ENCODE measurements around the gene SNCG.

SNCG gene

GRCh38 chr10:86960003-86960862, 1.8 kb downstream of the SNCG start:
- Histone ChIP-seq H3K4me1 (ENCODE audit: control insufficient read depth in 5 of 5, insufficient read depth in 5 of 5, low read length in 5 of 5) (peaks cover 14 to 75% (median 62%) of the 10 kb centered on the region in 5 donors), H3K9me3 (ENCODE audit: control insufficient read depth in 5 of 5, low read length in 5 of 5) (no peaks in the 10 kb centered on the region), H3K27ac (ENCODE audit: low read depth, low read length) (peak overlapping the region; percentile 99), H3K4me3 (ENCODE audit: low read depth in 1 of 5, low read length in 5 of 5) (peak overlapping the region in 4 of 5 donors; percentile 17 to 80 (median 48)), H3K9ac (ENCODE audit: low read length in 5 of 5) (peak overlapping the region in 4 of 5 donors; percentile 49 to 71 (median 58)), H3K36me3 (ENCODE audit: control insufficient read depth in 5 of 5, insufficient read depth in 5 of 5, low read length in 5 of 5) (peaks cover 0 to 21% (median 8%) of the 10 kb centered on the region in 5 donors), H3K27me3 (ENCODE audit: control insufficient read depth in 5 of 5, insufficient read depth in 4 of 5, low read length in 5 of 5) (no peaks in the 10 kb centered on the region)

DNA sequence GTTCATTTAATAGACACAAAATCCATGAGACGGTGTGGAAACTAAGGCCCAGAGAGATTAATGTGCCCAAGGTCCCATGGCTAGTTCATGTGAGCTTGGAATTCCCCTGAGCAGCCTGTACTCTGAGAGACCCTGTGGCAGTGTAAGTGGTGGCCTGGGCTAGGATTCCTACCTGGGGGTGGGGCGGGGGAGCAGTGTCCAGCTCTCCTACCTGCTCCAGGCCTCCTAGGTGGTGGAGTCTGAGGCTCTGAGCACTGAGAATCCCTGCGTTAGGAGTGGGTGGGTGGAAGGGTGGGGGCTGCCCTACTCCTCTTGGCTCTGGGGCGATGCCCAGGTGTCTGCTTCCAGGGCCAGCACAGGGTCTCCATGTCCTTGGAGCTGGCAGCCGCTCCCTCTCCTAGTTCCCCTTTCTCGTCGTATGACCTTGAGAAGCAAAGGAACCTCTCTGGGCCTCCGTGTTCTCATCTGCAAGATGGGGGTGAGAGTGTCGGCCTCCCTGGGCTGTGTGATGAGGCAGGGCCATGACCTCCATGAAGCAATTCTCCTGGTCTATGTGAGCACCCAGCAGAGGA, 2.5 kb downstream of the SNCG start:
- H3K36me3 ChIP-seq (ENCODE audit: control insufficient read depth in 5 of 5, insufficient read depth in 5 of 5, low read length in 5 of 5) = peaks cover 0 to 21% (median 8%) of the 10 kb centered on the region in 5 donors
- peak overlapping the region in 2 of 5 donors; percentile 1 to 80 for H3K4me3 ChIP-seq (ENCODE audit: low read depth in 1 of 5, low read length in 5 of 5)
- H3K9ac ChIP-seq (ENCODE audit: low read length in 5 of 5) = no peak overlapping the region
- no peaks in the 10 kb centered on the region for H3K27me3 ChIP-seq (ENCODE audit: control insufficient read depth in 5 of 5, insufficient read depth in 4 of 5, low read length in 5 of 5)
- peaks cover 12 to 73% (median 60%) of the 10 kb centered on the region in 5 donors for H3K4me1 ChIP-seq (ENCODE audit: control insufficient read depth in 5 of 5, insufficient read depth in 5 of 5, low read length in 5 of 5)
- H3K27ac ChIP-seq (ENCODE audit: low read depth, low read length) = no peak overlapping the region
- no peaks in the 10 kb centered on the region for H3K9me3 ChIP-seq (ENCODE audit: control insufficient read depth in 5 of 5, low read length in 5 of 5)

GRCh38 chr10:86961481-86962091, 3.2 kb downstream of the SNCG start:
- Histone ChIP-seq H3K36me3 (ENCODE audit: control insufficient read depth in 5 of 5, insufficient read depth in 5 of 5, low read length in 5 of 5) (peaks cover 0 to 21% (median 8%) of the 10 kb centered on the region in 5 donors), H3K9ac (ENCODE audit: low read length in 5 of 5) (no peak overlapping the region), H3K4me3 (ENCODE audit: low read depth in 1 of 5, low read length in 5 of 5) (no peak overlapping the region), H3K27ac (ENCODE audit: low read depth, low read length) (no peak overlapping the region), H3K4me1 (ENCODE audit: control insufficient read depth in 5 of 5, insufficient read depth in 5 of 5, low read length in 5 of 5) (peaks cover 14 to 73% (median 64%) of the 10 kb centered on the region in 5 donors), H3K27me3 (ENCODE audit: control insufficient read depth in 5 of 5, insufficient read depth in 4 of 5, low read length in 5 of 5) (no peaks in the 10 kb centered on the region), H3K9me3 (ENCODE audit: control insufficient read depth in 5 of 5, low read length in 5 of 5) (no peaks in the 10 kb centered on the region)

GRCh38 chr10:86962136-86962980, 4.0 kb downstream of the SNCG start:
- no peak overlapping the region for H3K27ac ChIP-seq (ENCODE audit: low read depth, low read length)
- no peaks in the 10 kb centered on the region for H3K27me3 ChIP-seq (ENCODE audit: control insufficient read depth in 5 of 5, insufficient read depth in 4 of 5, low read length in 5 of 5)
- no peak overlapping the region for H3K4me3 ChIP-seq (ENCODE audit: low read depth in 1 of 5, low read length in 5 of 5)
- H3K36me3 ChIP-seq (ENCODE audit: control insufficient read depth in 5 of 5, insufficient read depth in 5 of 5, low read length in 5 of 5) = peaks cover 0 to 21% (median 8%) of the 10 kb centered on the region in 5 donors
- H3K9ac ChIP-seq (ENCODE audit: low read length in 5 of 5) = no peak overlapping the region
- H3K4me1 ChIP-seq (ENCODE audit: control insufficient read depth in 5 of 5, insufficient read depth in 5 of 5, low read length in 5 of 5) = peaks cover 19 to 73% (median 64%) of the 10 kb centered on the region in 5 donors
- no peaks in the 10 kb centered on the region for H3K9me3 ChIP-seq (ENCODE audit: control insufficient read depth in 5 of 5, low read length in 5 of 5)

GRCh38 chr10:86962981-86963310, 4.5 kb downstream of the SNCG start:
- no peak overlapping the region for H3K27ac ChIP-seq (ENCODE audit: low read depth, low read length)
- no peak overlapping the region for H3K9ac ChIP-seq (ENCODE audit: low read length in 5 of 5)

DNA sequence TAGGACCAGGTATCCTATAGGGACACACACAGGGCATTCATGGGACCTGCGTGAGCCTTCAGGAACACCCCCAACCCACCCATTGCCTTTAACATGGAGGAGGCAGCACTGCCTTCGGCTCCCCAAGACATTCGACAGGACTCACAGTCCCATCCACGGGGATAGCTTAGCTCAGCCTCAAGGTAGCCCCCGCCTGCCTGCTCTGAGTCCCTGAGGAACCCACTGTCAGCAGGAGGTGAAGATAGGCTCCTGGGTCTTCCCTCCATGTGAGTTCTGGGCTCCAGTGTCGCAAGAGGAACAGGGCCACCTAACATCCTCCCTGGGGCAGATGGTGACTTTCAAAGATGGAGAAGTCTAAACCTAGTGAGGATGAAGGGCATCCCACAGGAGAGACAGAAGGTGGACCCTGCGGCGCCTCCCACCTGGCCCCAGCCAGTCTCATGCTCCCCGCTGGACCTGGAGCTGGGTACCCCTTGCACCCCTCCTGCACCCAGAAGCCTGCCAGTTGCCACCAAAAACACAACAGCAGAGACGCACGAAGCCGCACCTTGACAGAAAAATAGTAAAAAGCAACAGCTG, 5.0 kb downstream of the SNCG start:
- H3K27ac ChIP-seq (ENCODE audit: low read depth, low read length) = no peak overlapping the region
- peaks cover 0 to 21% (median 8%) of the 10 kb centered on the region in 5 donors for H3K36me3 ChIP-seq (ENCODE audit: control insufficient read depth in 5 of 5, insufficient read depth in 5 of 5, low read length in 5 of 5)
- no peaks in the 10 kb centered on the region for H3K9me3 ChIP-seq (ENCODE audit: control insufficient read depth in 5 of 5, low read length in 5 of 5)
- H3K4me3 ChIP-seq (ENCODE audit: low read depth in 1 of 5, low read length in 5 of 5) = no peak overlapping the region
- peak overlapping the region in 1 of 5 donors; percentile 21 for H3K9ac ChIP-seq (ENCODE audit: low read length in 5 of 5)
- H3K4me1 ChIP-seq (ENCODE audit: control insufficient read depth in 5 of 5, insufficient read depth in 5 of 5, low read length in 5 of 5) = peaks cover 21 to 73% (median 64%) of the 10 kb centered on the region in 5 donors
- no peaks in the 10 kb centered on the region for H3K27me3 ChIP-seq (ENCODE audit: control insufficient read depth in 5 of 5, insufficient read depth in 4 of 5, low read length in 5 of 5)

More at GRCh38 chr10:86962981-86963310, 4.5 kb downstream of the SNCG start:
- no peaks in the 10 kb centered on the region for H3K9me3 ChIP-seq (ENCODE audit: control insufficient read depth in 5 of 5, low read length in 5 of 5)
- H3K4me3 ChIP-seq (ENCODE audit: low read depth in 1 of 5, low read length in 5 of 5) = no peak overlapping the region
- peaks cover 0 to 21% (median 8%) of the 10 kb centered on the region in 5 donors for H3K36me3 ChIP-seq (ENCODE audit: control insufficient read depth in 5 of 5, insufficient read depth in 5 of 5, low read length in 5 of 5)
- H3K27me3 ChIP-seq (ENCODE audit: control insufficient read depth in 5 of 5, insufficient read depth in 4 of 5, low read length in 5 of 5) = no peaks in the 10 kb centered on the region
- peaks cover 21 to 73% (median 64%) of the 10 kb centered on the region in 5 donors for H3K4me1 ChIP-seq (ENCODE audit: control insufficient read depth in 5 of 5, insufficient read depth in 5 of 5, low read length in 5 of 5)

- Histone ChIP-seq H3K27ac (ENCODE audit: low read depth, low read length) (no peak overlapping the region), H3K9ac (ENCODE audit: low read length in 5 of 5) (peak overlapping the region in 1 of 5 donors; percentile 35), H3K4me3 (ENCODE audit: low read depth in 1 of 5, low read length in 5 of 5) (no peak overlapping the region), H3K27me3 (ENCODE audit: control insufficient read depth in 5 of 5, insufficient read depth in 4 of 5, low read length in 5 of 5) (no peaks in the 10 kb centered on the region), H3K9me3 (ENCODE audit: control insufficient read depth in 5 of 5, low read length in 5 of 5) (no peaks in the 10 kb centered on the region), H3K36me3 (ENCODE audit: control insufficient read depth in 5 of 5, insufficient read depth in 5 of 5, low read length in 5 of 5) (peaks cover 0 to 21% (median 8%) of the 10 kb centered on the region in 5 donors), H3K4me1 (ENCODE audit: control insufficient read depth in 5 of 5, insufficient read depth in 5 of 5, low read length in 5 of 5) (peaks cover 19 to 73% (median 64%) of the 10 kb centered on the region in 5 donors)
Observed at GRCh38 chr10:86964061-86964846, 5.9 kb downstream of the SNCG start.

- H3K36me3 ChIP-seq (ENCODE audit: control insufficient read depth in 5 of 5, insufficient read depth in 5 of 5, low read length in 5 of 5) = peaks cover 0 to 21% (median 8%) of the 10 kb centered on the region in 5 donors
- H3K9ac ChIP-seq (ENCODE audit: low read length in 5 of 5) = peak overlapping the region in 1 of 5 donors; percentile 35
- no peaks in the 10 kb centered on the region for H3K9me3 ChIP-seq (ENCODE audit: control insufficient read depth in 5 of 5, low read length in 5 of 5)
- peaks cover 15 to 73% (median 64%) of the 10 kb centered on the region in 5 donors for H3K4me1 ChIP-seq (ENCODE audit: control insufficient read depth in 5 of 5, insufficient read depth in 5 of 5, low read length in 5 of 5)
- H3K4me3 ChIP-seq (ENCODE audit: low read depth in 1 of 5, low read length in 5 of 5) = no peak overlapping the region
- H3K27ac ChIP-seq (ENCODE audit: low read depth, low read length) = no peak overlapping the region
- H3K27me3 ChIP-seq (ENCODE audit: control insufficient read depth in 5 of 5, insufficient read depth in 4 of 5, low read length in 5 of 5) = no peaks in the 10 kb centered on the region
Observed at GRCh38 chr10:86964847-86965190, 6.4 kb downstream of the SNCG start.

Data from subcutaneous abdominal adipose tissue (tissue), 5 donors.